Stomach (tissue), 9 donors: Measurements from ENCODE around the gene PRSS53. TPM values are rescaled to one million over a fixed set of nuclear protein-coding genes. Genes with fewer than 3 reads are reported as not detected.

Source experiments
- DNase-seq, 2 donors: peaks; one replicate each; pipeline versions ENCODE4 v3.0.0 to v3.0.0-alpha.2; 2013 to 2019
- H3K27ac ChIP-seq, 5 donors: fragments of 200-600 bp in 4 of 5; sonication (generic) in 4 of 5; one replicate each; pipeline ENCODE4 v1.5.1; 2013 to 2019; ENCODE audit warnings: mild to moderate bottlenecking in 1 of 5, moderate library complexity in 1 of 5
- H3K27me3 ChIP-seq, 3 donors: fragments of 200-600 bp; sonication (generic); one replicate each; pipeline ENCODE4 v1.5.1; 2017 to 2019; ENCODE audit warnings: mixed run types in 1 of 3
- H3K36me3 ChIP-seq, 4 donors: fragments of 200-600 bp; sonication (generic); 1 replicate in 3 of 4; 2 replicates in 1 of 4; pipeline ENCODE4 v1.5.1; 2016 to 2019
- H3K4me1 ChIP-seq, 4 donors: fragments of 200-600 bp; sonication (generic); one replicate each; pipeline ENCODE4 v1.5.1; 2016 to 2019
- H3K4me3 ChIP-seq, 4 donors: fragments of 200-600 bp; sonication (generic) in 3 of 4; one replicate each; pipeline ENCODE4 v1.5.1; 2016 to 2019; ENCODE audit warnings: mild to moderate bottlenecking in 1 of 4
- H3K9me3 ChIP-seq, 4 donors: fragments of 200-600 bp; sonication (generic); one replicate each; pipeline ENCODE4 v1.5.1; 2016 to 2019
- EP300 ChIP-seq: sonication (generic); formaldehyde crosslinking; IDR thresholded peaks from one replicate; pipeline ENCODE4 v1.6.1; 2017; ENCODE audit warnings: antibody characterized with exemption
- POLR2A ChIP-seq, 4 donors: fragments of 450-650 bp; IDR thresholded peaks; one replicate each; pipeline ENCODE4 v1.6.1; 2016; ENCODE audit warnings: antibody characterized with exemption in 4 of 4, control low read depth in 2 of 4, mild to moderate bottlenecking in 1 of 4, moderate library complexity in 1 of 4
- POLR2AphosphoS5 ChIP-seq, 3 donors: sonication (generic); formaldehyde crosslinking; IDR thresholded peaks; one replicate each; pipeline ENCODE4 v1.6.1; 2016; ENCODE audit warnings: antibody characterized with exemption in 3 of 3
- WGBS, 5 donors: extraction: QIAGEN DNeasy Blood & Tissue Kit in 3 of 5; methylation state at CpG; one replicate each; pipeline versions ENCODE4 v1.1.5 to v1.1.7; 2013 to 2018; 5-methylcytosine and 5-hydroxymethylcytosine counted together
- intact Hi-C: fragments of 100-400 bp; cut with DNase I; formaldehyde crosslinking; loops from one replicate; pipeline ENCODE4 v1.15.1; 2023; ENCODE audit warnings: low total_unique reads
- polyA plus RNA-seq, 3 donors: library from polyadenylated mRNA; stranded (reverse); fragments of 200-250 nt; gene quantifications; one replicate each; pipeline ENCODE4 v1.2.3, GENCODE V29; 2013
- total RNA-seq, 5 donors: library from RNA; depleted of rRNA; stranded (reverse); fragments of >200 nt; gene quantifications; one replicate each; pipeline versions ENCODE4 v1.1.0 to v1.2.3, GENCODE V29; 2014 to 2016
- TF ChIP-seq, protein P1 (sequence below), 7 experiments: fragments of 450-650 bp in 4 of 7; fragments of 200-600 bp in 3 of 7; sonication (generic) in 3 of 7; IDR thresholded peaks; one replicate each; pipeline ENCODE4 v1.5.1; 2016 to 2019; ENCODE audit warnings: antibody characterized with exemption in 7 of 7, control low read depth in 2 of 7, mild to moderate bottlenecking in 1 of 7
- donor health status: healthy with polysubstance abuse.
- donor health status: Bipolar disorder and iron deficiency.
- donor health status: healthy.

Gene PRSS53
- total and polyA plus RNA-seq, 8 donors, result 0.46 to 5.3 (median 1.3) TPM; not detected in 1

DNA sequence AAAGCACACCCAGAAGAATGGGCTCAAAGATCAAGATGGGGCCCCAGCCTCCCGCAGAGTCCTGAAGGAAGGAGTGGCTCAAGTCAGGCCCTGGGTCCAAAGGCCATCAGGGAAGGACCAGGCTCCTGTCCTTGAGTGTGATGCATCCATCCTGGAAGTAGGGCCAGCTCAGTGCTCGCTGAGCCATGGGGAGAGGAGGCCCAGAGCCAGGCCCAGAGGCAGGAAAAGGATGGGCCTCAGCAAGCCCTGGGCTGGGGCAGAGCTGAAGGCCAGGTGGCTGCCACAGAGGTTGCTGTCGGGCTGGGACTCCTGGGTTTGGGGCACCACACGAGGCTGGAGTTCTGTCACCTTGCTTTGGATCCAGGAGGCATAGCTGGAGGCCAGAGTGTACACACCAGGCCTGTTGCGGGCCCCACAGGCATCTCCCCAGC, 43.1 kb upstream of the PRSS53 start:
- WGBS, 5 donors, result 33 to 56% (median 40%) methylated on average over 2 to 5 of the region's 5 CpGs
- peaks cover 60 to 85% (median 69%) of the 10 kb centered on the region in 4 donors for H3K4me1 ChIP-seq
- TF ChIP-seq, protein P1, sequence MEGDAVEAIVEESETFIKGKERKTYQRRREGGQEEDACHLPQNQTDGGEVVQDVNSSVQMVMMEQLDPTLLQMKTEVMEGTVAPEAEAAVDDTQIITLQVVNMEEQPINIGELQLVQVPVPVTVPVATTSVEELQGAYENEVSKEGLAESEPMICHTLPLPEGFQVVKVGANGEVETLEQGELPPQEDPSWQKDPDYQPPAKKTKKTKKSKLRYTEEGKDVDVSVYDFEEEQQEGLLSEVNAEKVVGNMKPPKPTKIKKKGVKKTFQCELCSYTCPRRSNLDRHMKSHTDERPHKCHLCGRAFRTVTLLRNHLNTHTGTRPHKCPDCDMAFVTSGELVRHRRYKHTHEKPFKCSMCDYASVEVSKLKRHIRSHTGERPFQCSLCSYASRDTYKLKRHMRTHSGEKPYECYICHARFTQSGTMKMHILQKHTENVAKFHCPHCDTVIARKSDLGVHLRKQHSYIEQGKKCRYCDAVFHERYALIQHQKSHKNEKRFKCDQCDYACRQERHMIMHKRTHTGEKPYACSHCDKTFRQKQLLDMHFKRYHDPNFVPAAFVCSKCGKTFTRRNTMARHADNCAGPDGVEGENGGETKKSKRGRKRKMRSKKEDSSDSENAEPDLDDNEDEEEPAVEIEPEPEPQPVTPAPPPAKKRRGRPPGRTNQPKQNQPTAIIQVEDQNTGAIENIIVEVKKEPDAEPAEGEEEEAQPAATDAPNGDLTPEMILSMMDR (IDR thresholded peaks at IDR 0.05), result no peak
- peak in 1 of 3 donors; percentile 54 for TF ChIP-seq POLR2AphosphoS5 (IDR thresholded peaks at IDR 0.05)
- intact Hi-C loops, result no loop called here
- DNase-seq, result peak in 1 of 2 donors; percentile 66
- H3K9me3 ChIP-seq, result no peaks in the 10 kb centered on the region
- peak overlapping the region; percentile 88 to 97 (median 91) for H3K27ac ChIP-seq
- H3K27me3 ChIP-seq, result peaks cover 0 to 7% (median 0%) of the 10 kb centered on the region in 3 donors
- peak overlapping the region in 2 of 4 donors; percentile 2 to 62 for H3K4me3 ChIP-seq
- peaks cover 35 to 68% (median 64%) of the 10 kb centered on the region in 4 donors for H3K36me3 ChIP-seq

DNA sequence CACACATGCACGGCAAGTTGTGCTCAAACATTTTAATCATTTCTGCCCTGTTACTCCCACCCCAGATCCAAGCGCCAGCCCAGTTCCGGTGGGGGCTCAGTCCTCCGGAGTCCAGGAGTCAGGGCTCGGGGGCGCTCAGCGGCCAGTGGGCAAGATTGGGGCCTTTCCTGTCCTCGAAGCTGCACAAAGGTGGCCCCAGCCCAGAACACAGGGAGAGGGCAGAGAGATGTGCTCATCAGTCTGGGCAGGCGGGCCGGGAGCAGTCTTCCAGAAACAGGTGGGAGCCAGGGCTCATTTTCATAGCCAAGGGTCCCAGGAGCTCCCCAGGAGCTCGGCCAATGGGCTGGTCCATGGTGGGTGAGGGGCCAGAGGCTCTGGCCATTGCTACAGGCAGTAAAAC, 42.7 kb upstream of the PRSS53 start:
- Histone ChIP-seq H3K36me3 (peaks cover 36 to 73% (median 68%) of the 10 kb centered on the region in 4 donors), H3K4me1 (peaks cover 63 to 86% (median 72%) of the 10 kb centered on the region in 4 donors), H3K27me3 (peaks cover 0 to 7% (median 0%) of the 10 kb centered on the region in 3 donors), H3K4me3 (peak overlapping the region in 2 of 4 donors; percentile 2 to 62), H3K9me3 (no peaks in the 10 kb centered on the region), H3K27ac (peak overlapping the region; percentile 88 to 97 (median 91))
- intact Hi-C loops, result no loop called here
- no peak for TF ChIP-seq POLR2A (IDR thresholded peaks at IDR 0.05)
- no peak for TF ChIP-seq POLR2AphosphoS5 (IDR thresholded peaks at IDR 0.05)
- TF ChIP-seq, protein P1 (IDR thresholded peaks at IDR 0.05), result no peak
- no peak for TF ChIP-seq EP300
- WGBS, 5 donors, result 42 to 61% (median 52%) methylated on average over 10 to 11 of the region's 11 CpGs
- no peak for DNase-seq

DNA sequence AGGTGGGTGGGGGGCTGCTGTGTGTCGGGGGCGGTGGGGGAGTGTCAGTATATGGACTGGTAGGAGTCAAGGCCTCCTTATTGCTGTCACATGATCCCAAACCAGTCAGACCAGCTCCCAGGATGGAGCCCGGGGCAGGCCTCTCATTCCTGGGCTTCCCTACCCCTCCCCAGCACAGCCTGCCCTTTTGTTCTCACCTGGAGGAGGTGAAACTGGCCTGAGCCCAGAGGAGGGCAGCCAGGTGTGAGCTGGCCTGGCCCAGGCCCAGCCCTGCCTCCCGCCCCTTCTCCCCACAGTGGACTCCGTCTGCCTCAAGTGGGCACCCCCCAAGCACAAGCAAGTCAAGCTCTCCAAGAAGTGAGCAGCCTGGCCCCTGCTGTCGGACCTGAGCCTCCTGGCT, 42.2 kb upstream of the PRSS53 start:
- DNase-seq, result peak; percentile 93 to 95
- Histone ChIP-seq H3K4me3 (peak overlapping the region in 1 of 4 donors; percentile 62), H3K27ac (peak overlapping the region; percentile 88 to 97 (median 91)), H3K9me3 (no peaks in the 10 kb centered on the region), H3K36me3 (peaks cover 36 to 78% (median 68%) of the 10 kb centered on the region in 4 donors), H3K27me3 (peaks cover 0 to 7% (median 0%) of the 10 kb centered on the region in 3 donors), H3K4me1 (peaks cover 61 to 86% (median 72%) of the 10 kb centered on the region in 4 donors)
- TF ChIP-seq, protein P1 (IDR thresholded peaks at IDR 0.05), result no peak
- TF ChIP-seq POLR2AphosphoS5 (IDR thresholded peaks at IDR 0.05), result peak; percentile 10 to 88 (median 74)
- intact Hi-C loops, result no loop called here
- WGBS, 5 donors, result 26 to 69% (median 38%) methylated on average over 4 to 6 of the region's 6 CpGs

DNA sequence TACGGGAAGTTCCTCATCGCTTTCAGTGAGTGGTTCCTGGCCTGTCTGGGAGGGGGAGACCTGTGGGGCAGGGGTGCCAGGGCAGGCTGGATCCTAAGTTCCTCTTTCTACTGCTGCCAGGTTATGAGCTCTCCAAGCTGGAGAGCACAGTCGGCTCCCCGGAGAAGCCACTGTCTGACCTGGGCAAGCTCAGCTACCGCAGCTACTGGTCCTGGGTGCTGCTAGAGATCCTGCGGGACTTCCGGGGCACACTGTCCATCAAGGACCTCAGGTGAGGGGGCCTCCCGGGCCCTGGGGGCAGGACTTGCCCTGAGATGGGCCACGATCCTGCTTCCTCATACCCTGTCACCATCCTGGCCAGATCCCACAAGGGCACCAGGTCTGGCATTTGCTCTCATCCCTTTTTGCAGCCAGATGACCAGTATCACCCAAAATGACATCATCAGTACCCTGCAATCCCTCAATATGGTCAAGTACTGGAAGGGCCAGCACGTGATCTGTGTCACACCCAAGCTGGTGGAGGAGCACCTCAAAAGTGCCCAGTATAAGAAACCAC, 41.7 kb upstream of the PRSS53 start:
- intact Hi-C loops, result no loop called here
- H3K4me3 ChIP-seq, result no peak overlapping the region
- WGBS, 5 donors, result 40 to 74% (median 44%) methylated on average over 8 to 10 of the region's 10 CpGs
- no peak for DNase-seq
- peaks cover 36 to 81% (median 68%) of the 10 kb centered on the region in 4 donors for H3K36me3 ChIP-seq
- TF ChIP-seq, protein P1 (IDR thresholded peaks at IDR 0.05), result no peak
- TF ChIP-seq POLR2AphosphoS5 (IDR thresholded peaks at IDR 0.05) (no peak), EP300 (no peak), POLR2A (IDR thresholded peaks at IDR 0.05) (no peak)
- H3K27me3 ChIP-seq, result peaks cover 0 to 4% (median 0%) of the 10 kb centered on the region in 3 donors
- H3K9me3 ChIP-seq, result no peaks in the 10 kb centered on the region
- H3K27ac ChIP-seq, result peak overlapping the region; percentile 88 to 97 (median 91)
- H3K4me1 ChIP-seq, result peaks cover 57 to 85% (median 71%) of the 10 kb centered on the region in 4 donors
